NCI-H526 (cell line): Measurements from ENCODE around the gene TESMIN.

Experiments
- DNase-seq, 2 experiments: peaks; one replicate each; lab custom pipeline; 2025; lab: John Stamatoyannopoulos, UW

The TESMIN gene

GRCh38 chr11:68761801-68762200, 10.5 kb upstream of the TESMIN start:
- no peak for DNase-seq

GRCh38 chr11:68759991-68760390, 8.7 kb upstream of the TESMIN start:
- no peak for DNase-seq

GRCh38 chr11:68757711-68758110, 6.4 kb upstream of the TESMIN start:
- DNase-seq = no peak

- no peak for DNase-seq
Observed at GRCh38 chr11:68756171-68756766, 4.9 kb upstream of the TESMIN start.

GRCh38 chr11:68753300-68753699, 2.0 kb upstream of the TESMIN start:
- DNase-seq = peak; percentile 41 to 69

GRCh38 chr11:68751004-68751325, 355 bp downstream of the TESMIN start:
- DNase-seq = peak in 1 of 2 experiments; percentile 86

- DNase-seq = peak; percentile 56 to 88
Observed at GRCh38 chr11:68750195-68751003, 921 bp downstream of the TESMIN start.

GRCh38 chr11:68749229-68750123, 1.8 kb downstream of the TESMIN start:
- peak in 1 of 2 experiments; percentile 56 for DNase-seq

GRCh38 chr11:68748061-68748460, 3.3 kb downstream of the TESMIN start:
- no peak for DNase-seq

GRCh38 chr11:68743539-68743938, 7.8 kb downstream of the TESMIN start:
- DNase-seq = no peak

GRCh38 chr11:68741463-68741862, 9.9 kb downstream of the TESMIN start:
- no peak for DNase-seq

GRCh38 chr11:68735646-68736045, 15.7 kb downstream of the TESMIN start:
- no peak for DNase-seq

GRCh38 chr11:68735125-68735524, 16.2 kb downstream of the TESMIN start:
- DNase-seq = no peak

GRCh38 chr11:68734111-68734510, 17.2 kb downstream of the TESMIN start:
- DNase-seq = no peak

- peak in 1 of 2 experiments; percentile 16 for DNase-seq
Observed at GRCh38 chr11:68727783-68728182, 23.5 kb downstream of the TESMIN start.

GRCh38 chr11:68724293-68724692, 27.0 kb downstream of the TESMIN start:
- DNase-seq = no peak

GRCh38 chr11:68722143-68722542, 29.2 kb downstream of the TESMIN start:
- DNase-seq = no peak

GRCh38 chr11:68721075-68721474, 30.2 kb downstream of the TESMIN start:
- no peak for DNase-seq

- peak in 1 of 2 experiments; percentile 10 for DNase-seq
Observed at GRCh38 chr11:68715456-68716122, 35.7 kb downstream of the TESMIN start.

GRCh38 chr11:68714060-68714856, 37.1 kb downstream of the TESMIN start:
- DNase-seq = peak in 1 of 2 experiments; percentile 42

GRCh38 chr11:68711114-68711513, 40.2 kb downstream of the TESMIN start:
- no peak for DNase-seq
